HG03432 (cell line): ENCODE data around the gene CACNA1A.
"Not testable (repeated sequence)": the region's sequence is repeated elsewhere in the genome, so short reads cannot be mapped to it uniquely, and the experiment has no call there.

ENCODE experiments used
- ATAC-seq: cut with Tn5 transposase; IDR thresholded peaks from one replicate; pipeline ENCODE4 v1.9.1; 2021; ENCODE audit warnings: mild to moderate bottlenecking, moderate library complexity; ENCODE audit not compliant: unreplicated experiment

Gene CACNA1A

GRCh38 chr19:13427273-13428051 lies 78.8 kb downstream of the CACNA1A start:
- ATAC-seq: no peak

GRCh38 chr19:13425875-13426274 lies 80.4 kb downstream of the CACNA1A start:
- not testable (repeated sequence) for ATAC-seq

- ATAC-seq: no peak
Measured at GRCh38 chr19:13425151-13425550, 81.1 kb downstream of the CACNA1A start.

GRCh38 chr19:13420780-13421179 lies 85.5 kb downstream of the CACNA1A start:
- ATAC-seq: no peak

- ATAC-seq: no peak
Measured at GRCh38 chr19:13417054-13417453, 89.2 kb downstream of the CACNA1A start.

GRCh38 chr19:13411899-13412298 lies 94.4 kb downstream of the CACNA1A start:
- no peak for ATAC-seq

GRCh38 chr19:13410946-13411345 lies 95.3 kb downstream of the CACNA1A start:
- ATAC-seq: no peak

GRCh38 chr19:13408889-13409518 lies 97.3 kb downstream of the CACNA1A start:
- no peak for ATAC-seq

- no peak for ATAC-seq
Measured at GRCh38 chr19:13404236-13404635, 102.0 kb downstream of the CACNA1A start.

- ATAC-seq: no peak
Measured at GRCh38 chr19:13401388-13401787, 104.9 kb downstream of the CACNA1A start.

GRCh38 chr19:13400296-13400695 lies 106.0 kb downstream of the CACNA1A start:
- ATAC-seq: no peak

- no peak for ATAC-seq
Measured at GRCh38 chr19:13399746-13400145, 106.5 kb downstream of the CACNA1A start.

- no peak for ATAC-seq
Measured at GRCh38 chr19:13398780-13399726, 107.2 kb downstream of the CACNA1A start.

- ATAC-seq: no peak
Measured at GRCh38 chr19:13398182-13398581, 108.1 kb downstream of the CACNA1A start.

- no peak for ATAC-seq
Measured at GRCh38 chr19:13396250-13397080, 109.8 kb downstream of the CACNA1A start.

- no peak for ATAC-seq
Measured at GRCh38 chr19:13382633-13382938, 123.7 kb downstream of the CACNA1A start.

- no peak for ATAC-seq
Measured at GRCh38 chr19:13381827-13382632, 124.2 kb downstream of the CACNA1A start.

- ATAC-seq: no peak
Measured at GRCh38 chr19:13376537-13376936, 129.7 kb downstream of the CACNA1A start.

- no peak for ATAC-seq
Measured at GRCh38 chr19:13373599-13373998, 132.7 kb downstream of the CACNA1A start.

- ATAC-seq: no peak
Measured at GRCh38 chr19:13370948-13371347, 135.3 kb downstream of the CACNA1A start.
